AG04449 (cell line): ENCODE results near the gene MME.

ENCODE experiments used
- CTCF ChIA-PET: fragments of 350-600 bp; formaldehyde crosslinking; extraction: SDS; loops from one replicate; lab custom pipeline; 2021; ENCODE audit warnings: antibody characterized with exemption; lab: Yijun Ruan, JAX
- POLR2A ChIA-PET: fragments of 400-600, 350-600 bp; formaldehyde crosslinking; extraction: SDS; loops from one replicate; lab custom pipeline; 2020; ENCODE audit warnings: antibody characterized with exemption, inconsistent platforms; lab: Yijun Ruan, JAX
- DNase-seq: peaks from one replicate; pipeline ENCODE4 v3.0.0-alpha.2; 2010; ENCODE audit warnings: low read depth, low spot score
- H3K4me3 ChIP-seq: 2 replicates; pipeline ENCODE4 v1.5.1; 2011; ENCODE audit warnings: low read depth, mild to moderate bottlenecking, control low read depth, low read length
- TF ChIP-seq, protein P1 (sequence below): IDR thresholded peaks from one replicate; pipeline ENCODE4 v1.5.1; 2011; ENCODE audit warnings: mild to moderate bottlenecking, moderate library complexity, low read length, control low read depth, inconsistent platforms; ENCODE audit not compliant: insufficient read depth; ENCODE audit errors: missing control alignments

Gene MME

DNA sequence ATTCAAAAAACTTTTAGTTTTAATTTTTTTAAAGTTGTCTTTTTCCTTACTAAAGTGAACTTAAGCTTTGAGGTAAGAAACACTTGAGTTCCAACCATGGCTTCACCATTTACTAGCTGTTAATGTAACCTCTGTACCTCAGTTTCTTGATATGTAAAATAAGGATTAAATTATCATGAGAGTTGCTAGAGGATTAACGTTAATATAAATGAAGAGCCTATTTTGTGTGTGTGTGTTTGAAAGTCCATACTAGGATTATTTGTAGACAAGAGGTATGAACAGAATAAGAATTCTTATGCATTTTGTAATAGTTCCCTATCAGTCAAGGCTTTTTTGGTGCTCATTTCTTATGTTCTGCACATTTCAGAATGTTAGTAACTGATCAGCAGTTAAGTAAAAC, 93.7 kb downstream of the MME start:
- ChIA-PET POLR2A (no interaction called here), CTCF (interaction anchor here (1.0 to 2.3 kb wide), 4 partner anchors 33 to 220 kb away, joined by 3 to 11 read pairs (median 4); no protein-coding TSS in a partner anchor)
- TF ChIP-seq, protein P1, sequence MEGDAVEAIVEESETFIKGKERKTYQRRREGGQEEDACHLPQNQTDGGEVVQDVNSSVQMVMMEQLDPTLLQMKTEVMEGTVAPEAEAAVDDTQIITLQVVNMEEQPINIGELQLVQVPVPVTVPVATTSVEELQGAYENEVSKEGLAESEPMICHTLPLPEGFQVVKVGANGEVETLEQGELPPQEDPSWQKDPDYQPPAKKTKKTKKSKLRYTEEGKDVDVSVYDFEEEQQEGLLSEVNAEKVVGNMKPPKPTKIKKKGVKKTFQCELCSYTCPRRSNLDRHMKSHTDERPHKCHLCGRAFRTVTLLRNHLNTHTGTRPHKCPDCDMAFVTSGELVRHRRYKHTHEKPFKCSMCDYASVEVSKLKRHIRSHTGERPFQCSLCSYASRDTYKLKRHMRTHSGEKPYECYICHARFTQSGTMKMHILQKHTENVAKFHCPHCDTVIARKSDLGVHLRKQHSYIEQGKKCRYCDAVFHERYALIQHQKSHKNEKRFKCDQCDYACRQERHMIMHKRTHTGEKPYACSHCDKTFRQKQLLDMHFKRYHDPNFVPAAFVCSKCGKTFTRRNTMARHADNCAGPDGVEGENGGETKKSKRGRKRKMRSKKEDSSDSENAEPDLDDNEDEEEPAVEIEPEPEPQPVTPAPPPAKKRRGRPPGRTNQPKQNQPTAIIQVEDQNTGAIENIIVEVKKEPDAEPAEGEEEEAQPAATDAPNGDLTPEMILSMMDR, result no peak
- DNase-seq, result no peak
- H3K4me3 ChIP-seq, result no peak overlapping the region

DNA sequence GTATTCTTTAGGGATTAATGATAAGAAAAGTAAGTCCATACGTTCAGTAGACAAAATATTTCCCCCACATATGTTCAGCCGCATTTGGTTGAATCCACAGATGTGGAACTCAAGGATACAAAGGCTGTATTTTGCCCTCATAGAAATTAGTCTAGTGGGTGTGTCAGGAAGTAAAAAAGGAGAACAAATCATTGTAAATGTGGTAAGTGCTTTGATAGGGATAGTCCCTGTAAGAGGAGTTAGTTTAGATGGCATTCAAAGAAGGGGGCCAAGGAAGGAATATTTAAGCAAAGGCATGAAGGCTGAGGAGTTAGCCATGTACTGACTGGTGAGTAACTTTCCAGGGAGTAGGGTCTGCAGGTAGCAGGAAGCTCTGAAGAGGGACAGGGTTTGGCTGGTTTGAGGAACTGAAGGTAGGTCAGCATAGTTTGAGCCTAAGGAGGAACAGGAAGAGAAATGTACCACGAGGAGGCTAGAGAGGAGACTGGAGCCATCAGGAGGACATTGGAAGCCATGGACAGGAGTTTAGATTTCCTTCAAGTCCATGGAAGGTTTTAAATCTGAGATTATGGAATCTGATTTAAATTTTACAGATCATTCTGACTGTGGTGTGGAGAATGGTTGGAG, 98.8 kb downstream of the MME start:
- POLR2A ChIA-PET, result no interaction called here

DNA sequence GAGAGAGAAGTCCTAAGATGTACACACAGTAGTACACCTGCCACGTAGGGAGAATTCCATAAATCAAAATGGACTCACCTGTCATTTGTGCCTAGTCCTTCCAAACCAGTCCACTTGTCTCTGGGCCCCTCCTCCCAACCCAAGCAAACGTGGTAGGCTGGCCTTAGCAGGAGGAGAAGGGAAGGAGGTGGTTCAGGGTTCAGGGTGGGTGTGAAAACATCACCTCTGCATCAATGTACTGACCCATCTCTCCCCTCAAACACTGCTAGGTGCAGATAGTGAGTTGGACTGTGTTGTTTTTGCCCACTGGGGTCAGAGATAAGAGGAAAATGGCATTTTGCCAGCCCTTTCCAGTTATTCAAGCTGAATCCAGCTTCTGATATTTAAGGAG, 99.3 kb downstream of the MME start:
- TF ChIP-seq, protein P1, result no peak
- DNase-seq, result no peak
- ChIA-PET CTCF (no interaction called here), POLR2A (no interaction called here)
- no peak overlapping the region for H3K4me3 ChIP-seq

More for the DNA sequence above, 98.8 kb downstream of the MME start:
- CTCF ChIA-PET, result no interaction called here
- DNase-seq, result no peak
- TF ChIP-seq, protein P1, result no peak
- no peak overlapping the region for H3K4me3 ChIP-seq

DNA sequence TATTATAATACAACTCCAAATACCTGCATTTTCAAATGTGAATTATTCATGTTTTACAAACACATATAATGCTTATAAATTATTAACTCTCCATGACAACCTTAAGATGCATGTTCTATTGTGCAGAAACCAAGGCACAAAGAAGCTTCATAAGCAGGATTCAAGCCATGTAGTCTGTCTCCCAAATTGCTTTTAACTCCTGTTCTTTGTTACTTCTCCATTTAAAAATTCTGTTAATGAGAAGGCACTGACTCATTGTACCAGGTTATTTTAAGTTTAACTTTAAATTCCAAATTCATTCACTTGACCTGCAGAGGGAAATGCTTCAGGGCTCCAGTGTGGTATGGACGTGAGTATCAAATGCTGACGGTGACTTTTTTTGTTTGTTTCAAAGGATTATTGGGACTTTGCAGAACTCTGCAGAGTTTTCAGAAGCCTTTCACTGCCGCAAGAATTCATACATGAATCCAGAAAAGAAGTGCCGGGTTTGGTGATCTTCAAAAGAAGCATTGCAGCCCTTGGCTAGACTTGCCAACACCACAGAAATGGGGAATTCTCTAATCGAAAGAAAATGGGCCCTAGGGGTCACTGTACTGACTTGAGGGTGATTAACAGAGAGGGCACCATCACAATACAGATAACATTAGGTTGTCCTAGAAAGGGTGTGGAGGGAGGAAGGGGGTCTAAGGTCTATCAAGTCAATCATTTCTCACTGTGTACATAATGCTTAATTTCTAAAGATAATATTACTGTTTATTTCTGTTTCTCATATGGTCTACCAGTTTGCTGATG, 100.0 kb downstream of the MME start:
- ChIA-PET POLR2A (no interaction called here), CTCF (interaction anchor here (0.7 kb wide), 1 partner anchor 318 kb away, joined by 4 read pairs; no protein-coding TSS in a partner anchor)
- TF ChIP-seq, protein P1, result no peak
- DNase-seq, result no peak
- no peak overlapping the region for H3K4me3 ChIP-seq

DNA sequence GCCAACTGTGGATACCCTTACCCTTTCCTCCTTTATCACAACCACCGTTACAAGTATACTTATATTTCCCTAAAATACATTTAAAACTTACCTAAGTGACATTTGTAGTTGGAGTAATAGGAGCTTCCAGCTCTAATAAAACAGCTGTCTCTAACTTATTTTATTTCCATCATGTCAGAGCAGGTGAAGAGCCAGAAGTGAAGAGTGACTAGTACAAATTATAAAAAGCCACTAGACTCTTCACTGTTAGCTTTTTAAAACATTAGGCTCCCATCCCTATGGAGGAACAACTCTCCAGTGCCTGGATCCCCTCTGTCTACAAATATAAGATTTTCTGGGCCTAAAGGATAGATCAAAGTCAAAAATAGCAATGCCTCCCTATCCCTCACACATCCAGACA, 102.3 kb downstream of the MME start:
- CTCF ChIA-PET, result interaction anchor here (0.7 kb wide), 1 partner anchor 140 kb away, joined by 3 read pairs; no protein-coding TSS in a partner anchor

More for the DNA sequence above, 102.3 kb downstream of the MME start:
- POLR2A ChIA-PET, result no interaction called here
- H3K4me3 ChIP-seq, result no peak overlapping the region
- TF ChIP-seq, protein P1, result no peak
- no peak for DNase-seq
